HCT116 (cell line): ENCODE measurements around the gene DDX6. TPM values are rescaled to one million over a fixed set of nuclear protein-coding genes. Genes with fewer than 3 reads are reported as not detected.

Experiments used
- ATAC-seq: fragments of 200-7000 bp; cut with Tn5 transposase; 2 replicates; pipeline ENCODE4 v1.9.1; 2020; ENCODE audit warnings: mild to moderate bottlenecking, moderate library complexity
- BruUV-seq: library from RNA; stranded (reverse); fragments of 400-500 nt; replicated peaks from 2 replicates; lab custom pipeline; 2021; lab: Mats Ljungman, UMichigan
- CTCF ChIA-PET: fragments of 300-600 bp; sonication (Branson Sonifier 250); formaldehyde crosslinking; loops from one replicate; lab custom pipeline; 2021; ENCODE audit warnings: antibody characterized with exemption; lab: Charles Lee
- POLR2A ChIA-PET: fragments of 300-600, 350-600 bp; sonication (Branson Sonifier 250); formaldehyde crosslinking; loops from one replicate; lab custom pipeline; 2021; ENCODE audit warnings: antibody characterized with exemption; lab: Charles Lee
- RAD21 ChIA-PET, 2 experiments: fragments of 300-600 bp; sonication (Branson Sonifier 250); formaldehyde crosslinking; loops; one replicate each; lab custom pipeline; 2023; ENCODE audit warnings: low total read pairs in 2 of 2; ENCODE audit not compliant: uncharacterized antibody in 2 of 2, unreplicated experiment in 2 of 2, low non-redundant PET in 1 of 2; lab: Charles Lee
- DNase-seq: peaks from one replicate; pipeline ENCODE4 v3.0.0-alpha.2; 2010; ENCODE audit warnings: low read depth, low spot score
- H2AFZ ChIP-seq: fragments of 200-600 bp; shearing (Covaris generic), sonication (generic); 2 replicates; pipeline ENCODE4 v1.6.1; 2017; ENCODE audit warnings: low read depth, mixed run types, mixed read lengths, antibody characterized with exemption, low read length; ENCODE audit not compliant: poor library complexity, severe bottlenecking
- H3K27ac ChIP-seq: 2 replicates; pipeline ENCODE4 v1.5.1; 2012; ENCODE audit warnings: low read depth, low read length
- H3K27me3 ChIP-seq: fragments of 200-600 bp; sonication (generic); 2 replicates; pipeline ENCODE4 v1.6.1; 2016; ENCODE audit warnings: mixed run types, low read length, mixed read lengths; ENCODE audit not compliant: insufficient read depth
- H3K36me3 ChIP-seq, 2 experiments: fragments of 200-500 bp in 1 of 2; fragments of 200-600 bp in 1 of 2; sonication (Bioruptor generic) in 1 of 2; sonication (generic) in 1 of 2; 2 replicates each; pipeline versions ENCODE4 v1.5.1 to v1.6.1; 2014 to 2016; ENCODE audit warnings: low read length in 2 of 2, inconsistent platforms in 1 of 2, mixed read lengths in 1 of 2, mixed run types in 1 of 2; ENCODE audit not compliant: insufficient read depth in 2 of 2, control insufficient read depth in 1 of 2
- H3K4me1 ChIP-seq, 2 experiments: fragments of 200-600 bp in 1 of 2; sonication (generic) in 1 of 2; 2 replicates each; pipeline versions ENCODE4 v1.5.1 to v1.6.1; 2012 to 2017; ENCODE audit warnings: low read length in 2 of 2, inconsistent platforms in 1 of 2, mild to moderate bottlenecking in 1 of 2, mixed read lengths in 1 of 2, mixed run types in 1 of 2, moderate library complexity in 1 of 2; ENCODE audit not compliant: insufficient read depth in 2 of 2, control insufficient read depth in 1 of 2
- H3K4me2 ChIP-seq: fragments of 200-600 bp; sonication (generic); 2 replicates; pipeline ENCODE4 v1.6.1; 2017; ENCODE audit warnings: mixed run types, low read length, mixed read lengths
- H3K4me3 ChIP-seq, 2 experiments: fragments of 200-600 bp in 1 of 2; sonication (generic) in 1 of 2; replicated peaks in 1 of 2; 2 replicates each; pipeline ENCODE4 v1.5.1; 2011 to 2016; ENCODE audit warnings: low read length in 2 of 2, control low read depth in 1 of 2, low read depth in 1 of 2, mild to moderate bottlenecking in 1 of 2, mixed read lengths in 1 of 2, mixed run types in 1 of 2
- H3K79me2 ChIP-seq: fragments of 200-600 bp; sonication (generic); 2 replicates; pipeline ENCODE4 v1.6.1; 2017; ENCODE audit warnings: mild to moderate bottlenecking, mixed run types, low read length, moderate library complexity, mixed read lengths; ENCODE audit not compliant: insufficient read depth
- H3K9ac ChIP-seq: fragments of 200-600 bp; sonication (generic); 2 replicates; pipeline ENCODE4 v1.6.1; 2016; ENCODE audit warnings: low read length, mixed read lengths
- H3K9me2 ChIP-seq: fragments of 200-600 bp; sonication (generic), shearing (Covaris generic); 2 replicates; pipeline ENCODE4 v1.6.1; 2017; ENCODE audit warnings: mixed run types, mild to moderate bottlenecking, moderate library complexity; ENCODE audit not compliant: insufficient read depth
- H3K9me3 ChIP-seq, 2 experiments: fragments of 200-500 bp in 1 of 2; fragments of 200-600 bp in 1 of 2; sonication (Bioruptor generic) in 1 of 2; sonication (generic) in 1 of 2; 2 replicates each; pipeline ENCODE4 v1.6.1; 2014 to 2017; ENCODE audit warnings: low read length in 2 of 2, mixed read lengths in 2 of 2, inconsistent platforms in 1 of 2, low read depth in 1 of 2, mild to moderate bottlenecking in 1 of 2, mixed run types in 1 of 2, moderate library complexity in 1 of 2; ENCODE audit not compliant: control insufficient read depth in 1 of 2, insufficient read depth in 1 of 2
- H4K20me1 ChIP-seq: fragments of 200-600 bp; sonication (generic), shearing (Covaris generic); 2 replicates; pipeline ENCODE4 v1.6.1; 2017; ENCODE audit warnings: mixed run types, mild to moderate bottlenecking, moderate library complexity; ENCODE audit not compliant: insufficient read depth
- EGR1 ChIP-seq: IDR thresholded peaks from 2 replicates; pipeline ENCODE4 v1.6.1; 2012; ENCODE audit warnings: low read depth
- ELF1 ChIP-seq: IDR thresholded peaks from 2 replicates; pipeline ENCODE4 v1.6.1; 2012; ENCODE audit warnings: low read depth, borderline replicate concordance
- EZH2 ChIP-seq: fragments of 200-600 bp; sonication (generic); IDR thresholded peaks from 2 replicates; pipeline ENCODE4 v1.6.1; 2017; ENCODE audit warnings: antibody characterized with exemption, mixed run types
- EZH2phosphoT487 ChIP-seq: fragments of 200-600 bp; IDR thresholded peaks from 2 replicates; pipeline ENCODE4 v1.6.1; 2018; ENCODE audit warnings: antibody characterized with exemption, borderline replicate concordance
- FOSL1 ChIP-seq: IDR thresholded peaks from 2 replicates; pipeline ENCODE4 v1.6.1; 2012; ENCODE audit warnings: low read depth
- JUND ChIP-seq: IDR thresholded peaks from 2 replicates; pipeline ENCODE4 v1.6.1; 2012
- POLR2AphosphoS5 ChIP-seq: IDR thresholded peaks from 2 replicates; pipeline ENCODE4 v1.6.1; 2011; ENCODE audit warnings: mild to moderate bottlenecking, low read depth, low read length, moderate library complexity
- RAD21 ChIP-seq: IDR thresholded peaks from 2 replicates; pipeline ENCODE4 v1.6.1; 2012; ENCODE audit warnings: low read depth, mild to moderate bottlenecking
- SP1 ChIP-seq: IDR thresholded peaks from 2 replicates; pipeline ENCODE4 v1.6.1; 2012; ENCODE audit warnings: low read depth
- SRF ChIP-seq: IDR thresholded peaks from 2 replicates; pipeline ENCODE4 v1.6.1; 2012; ENCODE audit warnings: low read depth
- ZFX ChIP-seq: fragments of 450-650 bp; IDR thresholded peaks from 2 replicates; pipeline ENCODE4 v1.6.1; 2017
- intact Hi-C: fragments of 100-400 bp; cut with micrococcal nuclease; formaldehyde crosslinking; loops from 2 replicates; pipeline ENCODE4 v1.10.0; 2022
- total RNA-seq: library from RNA; stranded (reverse); gene quantifications from one replicate; pipeline ENCODE4 v1.2.1, GENCODE V29; 2021; ENCODE audit not compliant: unreplicated experiment
- TF ChIP-seq, protein P1 (sequence below): IDR thresholded peaks from 2 replicates; pipeline ENCODE4 v1.6.1; 2012; ENCODE audit warnings: low read depth
- TF ChIP-seq, protein P2 (sequence below): IDR thresholded peaks from 2 replicates; pipeline ENCODE4 v1.6.1; 2011; ENCODE audit warnings: mild to moderate bottlenecking, low read length, moderate library complexity; ENCODE audit not compliant: insufficient replicate concordance; ENCODE audit errors: extremely low read depth
- TF ChIP-seq, protein P3 (sequence below), 3 experiments: fragments of 200-600 bp in 1 of 3; sonication (generic) in 1 of 3; IDR thresholded peaks in 2 of 3; conservative IDR thresholded peaks in 1 of 3; 2 replicates each; pipeline ENCODE4 v1.5.1; 2012 to 2017; ENCODE audit warnings: low read depth in 2 of 3, low read length in 2 of 3, antibody characterized with exemption in 1 of 3, borderline replicate concordance in 1 of 3, control low read depth in 1 of 3, mild to moderate bottlenecking in 1 of 3, mixed read lengths in 1 of 3, mixed run types in 1 of 3, moderate library complexity in 1 of 3; ENCODE audit not compliant: insufficient read depth in 1 of 3
- TF ChIP-seq, protein P4 (sequence below): IDR thresholded peaks from 2 replicates; pipeline ENCODE4 v1.6.1; 2012

Gene DDX6
- total RNA-seq, 1 experiment from 2014 or later: 150 TPM

DNA sequence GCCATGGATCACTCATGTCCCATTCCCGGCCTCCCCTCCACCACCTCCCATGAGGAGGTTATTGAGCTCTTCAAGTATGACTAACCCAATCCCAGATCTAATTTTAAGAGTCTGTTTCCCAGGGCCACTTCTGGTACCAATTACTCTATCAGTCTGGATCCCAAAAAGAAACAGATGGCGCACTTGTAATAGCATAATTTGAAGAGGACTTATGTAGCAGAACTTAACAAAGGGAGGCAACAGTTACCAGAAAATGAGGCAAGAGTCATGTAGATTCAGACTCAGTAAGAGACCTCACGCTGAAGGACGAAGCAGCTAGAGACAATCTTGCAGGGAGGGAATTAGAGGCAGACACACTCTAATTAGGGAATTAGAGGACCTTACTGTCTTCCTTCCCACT is 46.9 kb downstream of the DDX6 start (continued):
- no peak for TF ChIP-seq EZH2
- TF ChIP-seq, protein P1, sequence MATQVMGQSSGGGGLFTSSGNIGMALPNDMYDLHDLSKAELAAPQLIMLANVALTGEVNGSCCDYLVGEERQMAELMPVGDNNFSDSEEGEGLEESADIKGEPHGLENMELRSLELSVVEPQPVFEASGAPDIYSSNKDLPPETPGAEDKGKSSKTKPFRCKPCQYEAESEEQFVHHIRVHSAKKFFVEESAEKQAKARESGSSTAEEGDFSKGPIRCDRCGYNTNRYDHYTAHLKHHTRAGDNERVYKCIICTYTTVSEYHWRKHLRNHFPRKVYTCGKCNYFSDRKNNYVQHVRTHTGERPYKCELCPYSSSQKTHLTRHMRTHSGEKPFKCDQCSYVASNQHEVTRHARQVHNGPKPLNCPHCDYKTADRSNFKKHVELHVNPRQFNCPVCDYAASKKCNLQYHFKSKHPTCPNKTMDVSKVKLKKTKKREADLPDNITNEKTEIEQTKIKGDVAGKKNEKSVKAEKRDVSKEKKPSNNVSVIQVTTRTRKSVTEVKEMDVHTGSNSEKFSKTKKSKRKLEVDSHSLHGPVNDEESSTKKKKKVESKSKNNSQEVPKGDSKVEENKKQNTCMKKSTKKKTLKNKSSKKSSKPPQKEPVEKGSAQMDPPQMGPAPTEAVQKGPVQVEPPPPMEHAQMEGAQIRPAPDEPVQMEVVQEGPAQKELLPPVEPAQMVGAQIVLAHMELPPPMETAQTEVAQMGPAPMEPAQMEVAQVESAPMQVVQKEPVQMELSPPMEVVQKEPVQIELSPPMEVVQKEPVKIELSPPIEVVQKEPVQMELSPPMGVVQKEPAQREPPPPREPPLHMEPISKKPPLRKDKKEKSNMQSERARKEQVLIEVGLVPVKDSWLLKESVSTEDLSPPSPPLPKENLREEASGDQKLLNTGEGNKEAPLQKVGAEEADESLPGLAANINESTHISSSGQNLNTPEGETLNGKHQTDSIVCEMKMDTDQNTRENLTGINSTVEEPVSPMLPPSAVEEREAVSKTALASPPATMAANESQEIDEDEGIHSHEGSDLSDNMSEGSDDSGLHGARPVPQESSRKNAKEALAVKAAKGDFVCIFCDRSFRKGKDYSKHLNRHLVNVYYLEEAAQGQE: no peak

DNA sequence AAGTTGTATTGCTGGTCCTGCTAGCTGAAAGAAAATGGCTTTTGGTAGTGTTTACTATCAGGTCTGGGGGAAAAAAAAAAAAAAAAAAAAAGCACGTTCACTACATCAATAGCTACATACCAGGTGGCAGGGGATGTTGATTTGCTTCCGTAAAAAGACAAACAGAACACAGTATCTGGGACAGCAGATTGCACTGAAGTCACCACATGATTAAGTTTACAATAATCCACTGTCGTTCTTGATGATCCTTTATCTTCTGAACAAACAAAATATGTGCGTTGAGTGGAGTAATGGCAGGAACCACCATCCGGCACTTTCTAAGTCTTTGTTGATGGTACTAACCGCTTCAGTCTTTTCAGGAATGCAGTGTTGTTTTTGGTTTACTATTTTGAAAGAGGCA is 48.7 kb downstream of the DDX6 start:
- POLR2A ChIA-PET: no interaction called here
- TF ChIP-seq FOSL1 (no peak), SRF (no peak), ELF1 (no peak), JUND (no peak), POLR2AphosphoS5 (no peak), ZFX (no peak), RAD21 (no peak), EGR1 (no peak), SP1 (no peak), EZH2 (no peak), EZH2phosphoT487 (no peak)
- TF ChIP-seq, protein P1: no peak
- TF ChIP-seq, protein P2, sequence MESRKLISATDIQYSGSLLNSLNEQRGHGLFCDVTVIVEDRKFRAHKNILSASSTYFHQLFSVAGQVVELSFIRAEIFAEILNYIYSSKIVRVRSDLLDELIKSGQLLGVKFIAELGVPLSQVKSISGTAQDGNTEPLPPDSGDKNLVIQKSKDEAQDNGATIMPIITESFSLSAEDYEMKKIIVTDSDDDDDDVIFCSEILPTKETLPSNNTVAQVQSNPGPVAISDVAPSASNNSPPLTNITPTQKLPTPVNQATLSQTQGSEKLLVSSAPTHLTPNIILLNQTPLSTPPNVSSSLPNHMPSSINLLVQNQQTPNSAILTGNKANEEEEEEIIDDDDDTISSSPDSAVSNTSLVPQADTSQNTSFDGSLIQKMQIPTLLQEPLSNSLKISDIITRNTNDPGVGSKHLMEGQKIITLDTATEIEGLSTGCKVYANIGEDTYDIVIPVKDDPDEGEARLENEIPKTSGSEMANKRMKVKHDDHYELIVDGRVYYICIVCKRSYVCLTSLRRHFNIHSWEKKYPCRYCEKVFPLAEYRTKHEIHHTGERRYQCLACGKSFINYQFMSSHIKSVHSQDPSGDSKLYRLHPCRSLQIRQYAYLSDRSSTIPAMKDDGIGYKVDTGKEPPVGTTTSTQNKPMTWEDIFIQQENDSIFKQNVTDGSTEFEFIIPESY: no peak
- TF ChIP-seq, protein P3, sequence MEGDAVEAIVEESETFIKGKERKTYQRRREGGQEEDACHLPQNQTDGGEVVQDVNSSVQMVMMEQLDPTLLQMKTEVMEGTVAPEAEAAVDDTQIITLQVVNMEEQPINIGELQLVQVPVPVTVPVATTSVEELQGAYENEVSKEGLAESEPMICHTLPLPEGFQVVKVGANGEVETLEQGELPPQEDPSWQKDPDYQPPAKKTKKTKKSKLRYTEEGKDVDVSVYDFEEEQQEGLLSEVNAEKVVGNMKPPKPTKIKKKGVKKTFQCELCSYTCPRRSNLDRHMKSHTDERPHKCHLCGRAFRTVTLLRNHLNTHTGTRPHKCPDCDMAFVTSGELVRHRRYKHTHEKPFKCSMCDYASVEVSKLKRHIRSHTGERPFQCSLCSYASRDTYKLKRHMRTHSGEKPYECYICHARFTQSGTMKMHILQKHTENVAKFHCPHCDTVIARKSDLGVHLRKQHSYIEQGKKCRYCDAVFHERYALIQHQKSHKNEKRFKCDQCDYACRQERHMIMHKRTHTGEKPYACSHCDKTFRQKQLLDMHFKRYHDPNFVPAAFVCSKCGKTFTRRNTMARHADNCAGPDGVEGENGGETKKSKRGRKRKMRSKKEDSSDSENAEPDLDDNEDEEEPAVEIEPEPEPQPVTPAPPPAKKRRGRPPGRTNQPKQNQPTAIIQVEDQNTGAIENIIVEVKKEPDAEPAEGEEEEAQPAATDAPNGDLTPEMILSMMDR (IDR thresholded peaks at IDR 0.05 in 2 of 3, conservative IDR thresholded peaks at IDR 0.05 in 1 of 3; ENCODE audit: borderline replicate concordance in 1 of 3, insufficient read depth in 1 of 3, low read depth in 2 of 3, low read length in 2 of 3): no peak
- TF ChIP-seq, protein P4, sequence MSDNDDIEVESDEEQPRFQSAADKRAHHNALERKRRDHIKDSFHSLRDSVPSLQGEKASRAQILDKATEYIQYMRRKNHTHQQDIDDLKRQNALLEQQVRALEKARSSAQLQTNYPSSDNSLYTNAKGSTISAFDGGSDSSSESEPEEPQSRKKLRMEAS: no peak

More for the DNA sequence above, 48.7 kb downstream of the DDX6 start:
- no peaks in the 10 kb centered on the region for H4K20me1 ChIP-seq
- ChIA-PET RAD21 (no interaction called here), CTCF (no interaction called here)
- no peak overlapping the region for H3K4me3 ChIP-seq
- no peaks in the 10 kb centered on the region for H3K4me1 ChIP-seq
- H3K36me3 ChIP-seq: no peaks in the 10 kb centered on the region; a peak in 1 of 4 replicates
- no peak overlapping the region for H3K4me2 ChIP-seq
- intact Hi-C loops: no loop called here
- ATAC-seq: no peak
- BruUV-seq: no TSS peak
- H2AFZ ChIP-seq: no peak overlapping the region
- no peak for DNase-seq
- H3K79me2 ChIP-seq: no peaks in the 10 kb centered on the region
- H3K9ac ChIP-seq: no peak overlapping the region
- no peaks in the 10 kb centered on the region for H3K9me2 ChIP-seq
- no peaks in the 10 kb centered on the region for H3K27me3 ChIP-seq
- H3K9me3 ChIP-seq: no peaks in the 10 kb centered on the region
- no peak overlapping the region for H3K27ac ChIP-seq
